Measurements from ENCODE around the gene G2E3.

Gene G2E3

DNA sequence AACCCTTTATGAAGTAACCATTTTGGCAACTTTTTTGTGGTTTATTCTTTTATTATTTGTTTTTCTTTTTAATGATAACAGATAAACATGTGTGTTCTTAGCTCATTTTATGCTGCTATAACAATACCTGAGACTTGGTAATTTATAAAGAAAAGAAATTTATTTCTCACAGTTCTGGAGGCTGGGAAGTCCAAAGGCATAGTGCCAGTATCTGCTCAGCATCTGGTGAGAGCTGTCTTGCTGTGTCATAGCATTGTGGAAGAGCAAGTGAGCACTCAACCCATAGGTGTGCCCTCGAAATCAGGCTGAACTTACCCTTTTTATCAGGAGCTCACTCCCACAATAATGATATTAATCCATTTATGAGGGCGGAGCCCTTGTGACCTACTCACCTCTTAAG lies 55.2 kb downstream of the G2E3 start:
- H3K4me2 ChIP-seq (ENCODE audit: insufficient read depth, low read length), result no peak overlapping the region
- DNase-seq, result no peak
- no peak for TF ChIP-seq EZH2 (IDR thresholded peaks at IDR 0.05; ENCODE audit: borderline replicate concordance, low read depth, low read length, severe bottlenecking)
- no peak overlapping the region for H3K9ac ChIP-seq (ENCODE audit: low read depth, low read length)
- H3K27ac ChIP-seq (ENCODE audit: low read length), result no peak overlapping the region
- no peaks in the 10 kb centered on the region for H3K9me3 ChIP-seq (ENCODE audit: insufficient read depth, low read length, severe bottlenecking)
- H3K36me3 ChIP-seq (ENCODE audit: insufficient read depth, low read length), result peaks cover 54% of the 10 kb centered on the region
- H3K27me3 ChIP-seq (ENCODE audit: insufficient read depth, low read length, poor library complexity), result no peaks in the 10 kb centered on the region
- no peaks in the 10 kb centered on the region for H3K4me1 ChIP-seq (ENCODE audit: insufficient read depth, low read length)
- H3K79me2 ChIP-seq (ENCODE audit: insufficient read depth, low read length), result no peaks in the 10 kb centered on the region
- no peak overlapping the region for H3K4me3 ChIP-seq (ENCODE audit: low read depth in 1 of 2, low read length in 2 of 2)
- H4K20me1 ChIP-seq (ENCODE audit: insufficient read depth, low read length), result no peaks in the 10 kb centered on the region
- no peak overlapping the region for H2AFZ ChIP-seq (ENCODE audit: low read depth, low read length)
- ATAC-seq (ENCODE audit: insufficient read depth, low read depth), result no peak

DNA sequence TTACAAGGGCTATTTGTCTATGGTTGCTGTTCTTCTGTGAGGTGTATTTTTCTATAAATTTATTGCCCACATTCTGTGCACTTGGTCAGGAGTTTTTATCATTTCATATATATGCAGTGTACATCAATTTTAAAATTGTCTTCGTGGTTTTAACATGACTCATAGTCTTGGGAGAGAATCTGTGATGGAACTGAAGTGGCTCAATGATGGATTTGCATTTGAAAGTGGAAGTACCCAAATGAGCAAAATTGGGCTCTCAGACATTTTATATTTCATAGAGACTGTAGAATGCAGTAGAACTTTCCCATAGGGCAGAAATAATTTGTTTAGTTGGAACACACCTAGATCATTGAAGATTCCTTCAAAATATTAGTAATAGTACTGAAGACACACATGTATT lies 61.2 kb downstream of the G2E3 start:
- H4K20me1 ChIP-seq (ENCODE audit: insufficient read depth, low read length), result no peaks in the 10 kb centered on the region
- H3K79me2 ChIP-seq (ENCODE audit: insufficient read depth, low read length), result peaks cover 30% of the 10 kb centered on the region
- peaks cover 36% of the 10 kb centered on the region for H3K4me1 ChIP-seq (ENCODE audit: insufficient read depth, low read length)
- H3K9ac ChIP-seq (ENCODE audit: low read depth, low read length), result no peak overlapping the region
- H3K4me2 ChIP-seq (ENCODE audit: insufficient read depth, low read length), result no peak overlapping the region
- TF ChIP-seq, protein P1, sequence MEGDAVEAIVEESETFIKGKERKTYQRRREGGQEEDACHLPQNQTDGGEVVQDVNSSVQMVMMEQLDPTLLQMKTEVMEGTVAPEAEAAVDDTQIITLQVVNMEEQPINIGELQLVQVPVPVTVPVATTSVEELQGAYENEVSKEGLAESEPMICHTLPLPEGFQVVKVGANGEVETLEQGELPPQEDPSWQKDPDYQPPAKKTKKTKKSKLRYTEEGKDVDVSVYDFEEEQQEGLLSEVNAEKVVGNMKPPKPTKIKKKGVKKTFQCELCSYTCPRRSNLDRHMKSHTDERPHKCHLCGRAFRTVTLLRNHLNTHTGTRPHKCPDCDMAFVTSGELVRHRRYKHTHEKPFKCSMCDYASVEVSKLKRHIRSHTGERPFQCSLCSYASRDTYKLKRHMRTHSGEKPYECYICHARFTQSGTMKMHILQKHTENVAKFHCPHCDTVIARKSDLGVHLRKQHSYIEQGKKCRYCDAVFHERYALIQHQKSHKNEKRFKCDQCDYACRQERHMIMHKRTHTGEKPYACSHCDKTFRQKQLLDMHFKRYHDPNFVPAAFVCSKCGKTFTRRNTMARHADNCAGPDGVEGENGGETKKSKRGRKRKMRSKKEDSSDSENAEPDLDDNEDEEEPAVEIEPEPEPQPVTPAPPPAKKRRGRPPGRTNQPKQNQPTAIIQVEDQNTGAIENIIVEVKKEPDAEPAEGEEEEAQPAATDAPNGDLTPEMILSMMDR (IDR thresholded peaks at IDR 0.05; ENCODE audit: borderline replicate concordance, extremely low read depth, low read length, poor library complexity, severe bottlenecking), result no peak
- no peak for TF ChIP-seq EZH2 (IDR thresholded peaks at IDR 0.05; ENCODE audit: borderline replicate concordance, low read depth, low read length, severe bottlenecking)
- H2AFZ ChIP-seq (ENCODE audit: low read depth, low read length), result no peak overlapping the region
- ATAC-seq (ENCODE audit: insufficient read depth, low read depth) (no peak), DNase-seq (no peak)
- H3K36me3 ChIP-seq (ENCODE audit: insufficient read depth, low read length), result peaks cover 18% of the 10 kb centered on the region
- H3K4me3 ChIP-seq (ENCODE audit: low read depth in 1 of 2, low read length in 2 of 2), result no peak overlapping the region
- H3K9me3 ChIP-seq (ENCODE audit: insufficient read depth, low read length, severe bottlenecking), result no peaks in the 10 kb centered on the region
- H3K27me3 ChIP-seq (ENCODE audit: insufficient read depth, low read length, poor library complexity), result no peaks in the 10 kb centered on the region
- H3K27ac ChIP-seq (ENCODE audit: low read length), result no peak overlapping the region

DNA sequence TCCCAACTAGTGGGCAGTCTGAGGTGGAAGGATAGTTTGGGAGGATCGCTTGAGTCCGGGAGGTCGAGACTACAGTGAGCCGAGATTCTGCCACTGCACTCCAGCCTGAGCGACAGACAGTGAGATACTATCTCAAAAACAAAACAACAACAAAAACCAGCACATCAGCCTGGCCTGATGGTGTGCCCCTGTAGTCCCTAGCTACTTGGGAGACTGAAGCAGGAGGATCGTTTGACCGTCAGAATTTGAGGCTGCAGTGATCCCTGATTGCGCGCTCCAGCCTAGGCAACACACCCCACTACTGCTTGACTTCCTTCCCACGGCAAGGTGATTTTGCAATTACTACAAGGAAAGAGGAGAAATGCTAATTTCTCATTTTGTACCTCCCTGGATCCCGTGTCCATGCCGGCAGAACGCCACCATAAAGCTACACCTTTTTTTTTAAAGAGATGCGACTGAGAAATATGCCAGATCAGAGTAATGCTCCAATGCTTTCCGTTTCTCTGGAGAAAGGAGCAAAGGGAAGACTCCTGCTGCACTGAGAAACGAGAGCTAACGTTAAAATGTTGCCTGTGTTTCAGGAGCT lies 62.5 kb downstream of the G2E3 start:
- Histone ChIP-seq H4K20me1 (ENCODE audit: insufficient read depth, low read length) (peaks cover 3% of the 10 kb centered on the region; the same call in 1 of the 2 replicates), H3K9ac (ENCODE audit: low read depth, low read length) (peak overlapping the region; percentile 73), H2AFZ (ENCODE audit: low read depth, low read length) (peak overlapping the region; percentile 88), H3K27me3 (ENCODE audit: insufficient read depth, low read length, poor library complexity) (no peaks in the 10 kb centered on the region), H3K27ac (ENCODE audit: low read length) (peak overlapping the region; percentile 78), H3K4me3 (ENCODE audit: low read depth in 1 of 2, low read length in 2 of 2) (peak overlapping the region; percentile 77 to 88), H3K79me2 (ENCODE audit: insufficient read depth, low read length) (peaks cover 42% of the 10 kb centered on the region), H3K36me3 (ENCODE audit: insufficient read depth, low read length) (peaks cover 6% of the 10 kb centered on the region; the same call in 1 of the 2 replicates), H3K4me1 (ENCODE audit: insufficient read depth, low read length) (peaks cover 41% of the 10 kb centered on the region), H3K4me2 (ENCODE audit: insufficient read depth, low read length) (peak overlapping the region; percentile 85), H3K9me3 (ENCODE audit: insufficient read depth, low read length, severe bottlenecking) (no peaks in the 10 kb centered on the region)
- TF ChIP-seq EZH2 (IDR thresholded peaks at IDR 0.05; ENCODE audit: borderline replicate concordance, low read depth, low read length, severe bottlenecking), result no peak
- TF ChIP-seq, protein P1 (IDR thresholded peaks at IDR 0.05; ENCODE audit: borderline replicate concordance, extremely low read depth, low read length, poor library complexity, severe bottlenecking), result no peak
- DNase-seq, result peak; percentile 21
- ATAC-seq (ENCODE audit: insufficient read depth, low read depth), result peak; percentile 3

DNA sequence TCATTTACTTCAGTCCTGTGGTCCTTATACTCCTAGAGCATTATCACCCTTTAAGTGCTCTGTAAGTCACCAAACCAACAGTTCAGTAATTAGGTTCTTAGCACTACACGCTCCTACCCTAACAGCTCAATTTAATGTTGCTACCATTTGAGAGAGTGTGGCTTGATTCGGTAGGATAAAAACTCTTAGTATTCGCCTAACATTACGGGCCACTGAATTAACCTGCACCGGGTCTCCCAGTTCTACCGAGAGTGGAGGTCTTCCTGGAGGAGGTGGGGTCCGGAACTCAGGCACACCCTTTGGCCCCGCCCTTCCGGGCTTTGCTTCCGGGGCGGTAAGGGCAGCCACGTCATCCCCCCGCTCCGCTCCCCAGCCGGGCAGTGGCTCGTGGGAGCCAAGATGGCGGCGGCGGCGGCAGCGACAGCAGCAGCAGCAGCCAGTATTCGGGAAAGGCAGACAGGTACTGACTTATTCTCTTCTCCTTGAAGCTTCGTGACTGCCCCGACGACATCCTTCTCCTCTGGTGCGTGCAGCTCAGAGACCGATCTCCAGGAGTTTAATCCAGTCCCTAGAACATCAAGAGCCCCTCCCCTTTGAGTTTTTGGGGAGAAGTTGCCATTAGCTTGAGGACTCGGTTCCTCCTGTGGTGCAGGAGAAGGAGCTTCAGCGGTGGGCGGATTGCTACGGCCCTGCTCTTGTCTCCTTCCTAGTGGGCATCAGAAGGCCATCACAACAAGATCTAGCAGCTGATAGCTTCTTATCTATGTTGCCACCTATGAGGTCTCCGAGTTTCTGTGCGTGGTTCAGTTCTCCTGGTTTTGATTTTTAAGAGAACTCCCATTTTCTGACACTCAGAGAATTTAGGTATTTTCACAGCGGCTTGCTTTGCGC lies 63.2 kb downstream of the G2E3 start, which contains the start of gene SCFD1:
Gene SCFD1 (plus strand): TSS at position 380 of the 891 bp plus-strand sequence. CDS start 20 bp downstream, at position 400.
- Histone ChIP-seq H3K4me2 (ENCODE audit: insufficient read depth, low read length) (peak within 1 kb of the TSS; percentile 85), H4K20me1 (ENCODE audit: insufficient read depth, low read length) (peaks cover 6% of the 10 kb centered on the region; the same call in 1 of the 2 replicates), H3K9me3 (ENCODE audit: insufficient read depth, low read length, severe bottlenecking) (no peaks in the 10 kb centered on the region), H3K4me1 (ENCODE audit: insufficient read depth, low read length) (peaks cover 41% of the 10 kb centered on the region), H3K4me3 (ENCODE audit: low read depth in 1 of 2, low read length in 2 of 2) (peak within 1 kb of the TSS; percentile 77 to 88), H3K27me3 (ENCODE audit: insufficient read depth, low read length, poor library complexity) (no peaks in the 10 kb centered on the region), H3K36me3 (ENCODE audit: insufficient read depth, low read length) (peaks cover 2% of the 10 kb centered on the region; the same call in 1 of the 2 replicates), H3K9ac (ENCODE audit: low read depth, low read length) (peak within 1 kb of the TSS; percentile 73), H3K79me2 (ENCODE audit: insufficient read depth, low read length) (peaks cover 49% of the 10 kb centered on the region), H2AFZ (ENCODE audit: low read depth, low read length) (peak within 1 kb of the TSS; percentile 88), H3K27ac (ENCODE audit: low read length) (peak within 1 kb of the TSS; percentile 84)
- ATAC-seq (ENCODE audit: insufficient read depth, low read depth) (peak; percentile 98), DNase-seq (peak; percentile 96)
- TF ChIP-seq, protein P1 (IDR thresholded peaks at IDR 0.05; ENCODE audit: borderline replicate concordance, extremely low read depth, low read length, poor library complexity, severe bottlenecking), result no peak
